GM18505 (cell line): ENCODE measurements around the gene ADAT3.
"Not testable (repeated sequence)": the region's sequence is repeated elsewhere in the genome, so short reads cannot be mapped to it uniquely, and the experiment has no call there.

Experiments used
- ATAC-seq: cut with Tn5 transposase; IDR thresholded peaks from one replicate; pipeline ENCODE4 v1.9.1; 2021; ENCODE audit not compliant: unreplicated experiment
- POLR2A ChIP-seq: IDR thresholded peaks from 4 replicates; pipeline ENCODE4 v1.6.1; 2011; ENCODE audit warnings: borderline replicate concordance; ENCODE audit not compliant: insufficient read depth, insufficient read length; ENCODE audit errors: extremely low read depth

The ADAT3 gene

DNA sequence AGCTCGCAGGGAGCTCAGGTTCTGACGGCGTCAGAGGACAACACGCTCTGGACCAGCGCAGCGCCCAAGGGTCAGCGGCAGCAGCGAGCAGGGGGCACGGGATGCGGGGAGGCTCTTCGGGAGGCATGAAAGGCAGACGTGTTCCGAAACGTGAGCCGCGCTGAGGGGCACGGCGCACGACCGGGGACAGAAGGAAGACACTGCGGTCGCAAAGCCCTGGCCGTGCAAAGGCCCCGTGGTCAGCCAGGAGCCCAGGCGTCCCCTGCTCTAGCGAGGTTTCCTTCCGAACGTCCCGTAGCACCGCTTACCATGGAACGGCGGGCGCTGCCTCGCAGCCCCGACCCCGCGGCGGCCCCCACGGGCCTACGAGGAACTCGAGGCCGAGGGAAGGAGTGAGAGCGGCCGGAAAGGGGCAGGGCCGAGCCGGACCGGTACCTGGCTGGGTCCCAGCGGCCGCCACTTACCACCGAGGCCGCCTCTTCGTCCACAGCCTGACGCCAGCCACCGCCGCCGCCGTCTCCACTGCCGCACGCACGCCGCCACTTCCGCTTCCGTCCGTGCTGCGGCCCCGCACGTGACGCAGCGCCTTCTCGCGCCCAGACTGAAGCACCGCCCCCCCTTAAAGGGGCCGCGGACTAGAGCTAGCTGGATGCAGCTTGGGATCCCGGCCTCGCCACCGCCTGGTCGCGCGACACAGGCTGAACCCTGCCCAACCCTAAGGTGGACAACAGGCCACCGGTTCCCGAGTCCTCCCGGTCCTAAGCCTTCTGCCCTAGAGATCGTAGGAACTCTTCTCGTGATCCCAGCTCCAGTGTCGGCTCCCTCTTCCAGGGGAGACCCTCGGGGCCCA, 29.3 kb upstream of the ADAT3 start:
- TF ChIP-seq POLR2A = peak; percentile 85
- peak; percentile 80 for ATAC-seq

GRCh38 chr19:1876496-1877279, 28.5 kb upstream of the ADAT3 start:
- ATAC-seq = not testable (repeated sequence)

DNA sequence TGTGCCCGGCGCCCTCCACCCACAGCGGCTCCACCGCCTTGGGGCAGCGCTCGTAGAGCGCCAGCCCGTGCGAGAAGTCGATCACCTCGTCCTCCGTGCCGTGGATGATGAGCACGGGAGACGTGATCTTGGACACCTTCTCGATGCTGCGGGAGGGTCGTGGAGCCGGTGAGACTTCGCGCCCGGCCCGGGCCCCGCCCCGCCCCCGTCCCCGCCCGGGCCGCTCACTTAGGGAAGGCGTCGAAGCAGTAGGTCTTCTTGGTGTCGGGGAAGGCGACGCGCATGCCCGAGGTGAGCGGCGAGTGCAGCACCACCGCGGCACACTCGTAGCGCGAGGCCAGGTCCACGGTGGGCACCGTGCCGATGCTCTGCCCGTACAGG, 27.9 kb upstream of the ADAT3 start:
- not testable (repeated sequence) for ATAC-seq

DNA sequence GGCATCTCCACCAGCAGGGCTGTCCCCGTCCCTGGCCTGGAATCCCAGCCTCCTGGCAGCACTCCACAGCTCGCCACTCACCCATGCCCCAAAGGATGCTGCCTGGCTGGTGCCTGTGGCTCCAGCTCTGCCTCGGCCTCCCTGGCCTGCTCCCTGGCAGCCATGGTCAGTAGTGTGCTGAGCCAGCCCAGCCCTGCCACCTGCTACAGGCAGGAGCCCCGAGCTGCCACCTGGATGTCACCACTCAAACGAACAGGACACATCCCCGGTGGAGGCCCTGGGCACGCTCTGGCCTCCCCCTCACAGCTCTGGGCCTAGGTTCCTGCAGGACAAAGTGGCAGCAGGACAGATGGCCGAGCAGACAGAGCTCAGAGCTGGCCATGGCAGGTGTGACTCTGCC, 26.6 kb upstream of the ADAT3 start:
- not testable (repeated sequence) for ATAC-seq

DNA sequence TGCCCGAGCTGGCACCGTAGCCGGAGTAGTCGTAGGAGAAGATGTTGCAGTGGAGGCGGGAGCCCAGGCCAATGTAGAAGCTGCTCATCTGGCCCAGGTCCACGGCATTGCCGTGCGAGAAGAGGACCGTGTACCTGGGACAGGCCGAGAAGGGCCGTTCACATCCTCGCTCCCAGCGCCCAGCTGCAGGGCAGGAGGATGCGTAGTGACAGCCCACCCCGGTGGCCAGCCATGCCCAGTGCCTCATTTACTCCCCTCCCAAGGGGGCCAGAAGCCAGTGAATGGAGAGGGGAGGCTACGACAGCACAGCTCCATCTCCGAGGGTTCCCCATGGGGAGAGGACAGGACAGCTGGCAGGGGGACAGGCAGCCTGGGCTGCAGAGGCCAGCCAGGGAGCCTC, 25.2 kb upstream of the ADAT3 start:
- not testable (repeated sequence) for ATAC-seq

DNA sequence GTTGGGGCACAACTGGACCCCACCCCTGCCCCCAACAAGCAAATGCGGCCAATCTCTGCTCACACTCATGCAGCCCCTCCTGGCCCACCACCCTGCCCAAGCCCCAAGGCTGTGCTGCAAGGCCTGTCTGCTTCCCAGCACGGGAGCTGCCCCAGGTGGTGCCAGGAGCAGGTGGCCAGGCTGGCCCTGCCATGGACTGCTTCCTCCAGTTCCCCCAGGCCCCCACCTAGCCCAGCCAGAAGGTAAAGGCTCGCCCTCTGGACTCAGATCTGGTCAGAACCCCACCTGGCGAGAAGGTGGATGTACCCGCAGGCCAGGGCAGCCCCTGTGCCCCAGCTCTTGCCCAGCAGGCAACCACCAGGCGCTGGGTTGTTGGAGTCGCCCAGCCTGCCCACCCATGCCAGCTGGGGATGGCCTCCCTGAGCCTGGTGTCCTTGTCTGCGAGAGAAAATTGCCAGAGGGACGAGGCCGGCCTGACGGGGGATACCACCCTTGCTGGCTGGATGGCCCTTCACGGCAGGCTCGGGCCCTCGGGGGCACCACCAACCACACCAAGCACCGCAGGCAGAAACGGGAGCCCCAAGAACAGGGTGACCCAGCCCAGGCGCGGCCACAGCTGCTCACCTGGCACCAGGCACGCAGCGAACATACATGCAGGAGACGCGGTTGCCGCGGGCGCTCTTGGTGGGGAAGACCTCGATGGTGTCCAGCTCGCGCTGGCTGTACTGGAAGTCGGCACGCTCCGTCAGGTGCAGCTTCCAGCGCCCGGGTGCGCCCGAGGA, 24.4 kb upstream of the ADAT3 start:
- no peak for ATAC-seq
- TF ChIP-seq POLR2A = no peak

DNA sequence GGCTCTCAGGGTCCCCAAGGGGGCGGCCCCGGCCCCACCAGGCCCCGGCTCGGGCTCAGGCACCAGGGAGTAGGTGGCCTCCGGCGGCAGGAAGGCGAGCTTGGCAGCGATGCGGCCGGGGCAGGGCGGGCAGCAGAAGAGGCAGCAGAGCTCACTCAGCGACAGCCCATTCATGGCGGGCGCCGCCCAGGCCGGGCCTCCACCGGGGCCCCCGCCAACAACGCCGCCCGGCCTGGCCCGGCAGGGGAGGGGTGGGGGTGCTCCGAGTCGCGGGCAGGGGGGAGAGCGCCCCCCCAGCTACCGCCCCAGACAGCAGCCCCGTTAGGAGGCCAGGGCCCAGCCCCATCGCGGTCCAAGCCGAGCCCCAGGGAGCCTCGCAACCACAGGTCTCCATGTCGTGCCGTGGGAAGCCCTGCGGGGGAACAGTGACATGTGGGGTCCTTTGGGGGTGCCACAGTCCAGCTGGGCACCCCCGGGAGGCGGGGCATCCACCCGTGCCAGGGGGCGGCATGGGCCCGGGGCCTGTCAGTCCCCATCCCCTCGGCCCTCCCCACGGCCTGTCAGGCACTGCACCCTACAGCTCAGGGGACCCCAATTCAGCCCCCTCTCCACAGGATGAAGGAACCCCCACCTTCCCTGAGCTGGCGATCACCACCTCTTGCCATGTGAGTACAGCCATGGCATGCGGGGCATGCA, 23.7 kb upstream of the ADAT3 start:
- not testable (repeated sequence) for ATAC-seq

DNA sequence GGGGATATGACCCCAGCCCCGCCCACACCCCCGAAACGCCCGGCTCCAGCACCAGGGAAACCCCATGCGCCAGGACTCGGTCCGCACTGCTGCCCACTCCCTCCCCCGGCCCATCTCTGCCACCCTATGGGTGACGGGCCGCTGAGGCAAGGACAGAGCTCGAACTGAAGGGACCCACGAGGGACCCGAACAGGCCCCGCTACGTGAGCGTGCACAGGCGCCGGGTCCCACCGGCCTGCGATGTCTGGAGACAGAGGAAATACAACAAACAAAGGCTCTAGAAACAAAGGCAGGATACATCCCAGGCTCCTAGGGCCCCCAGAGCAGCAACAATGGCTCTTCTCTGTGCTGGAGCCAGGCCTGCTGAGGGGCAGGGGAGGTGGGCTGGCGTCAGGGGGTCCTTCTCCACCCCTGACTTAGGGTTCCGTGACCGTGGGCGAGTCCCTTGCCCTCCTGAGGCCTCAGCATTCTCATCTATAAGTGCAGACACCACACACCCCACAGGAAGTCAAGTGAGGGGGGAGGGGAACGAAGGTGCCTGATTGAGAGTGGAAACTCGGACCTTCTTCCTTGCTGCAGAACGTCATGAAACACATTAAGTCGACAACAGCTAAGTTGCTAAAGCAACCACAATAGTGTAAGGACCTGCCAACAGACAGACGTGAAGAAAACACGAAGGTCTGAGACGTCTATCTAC, 23.0 kb upstream of the ADAT3 start:
- ATAC-seq = no peak
- no peak for TF ChIP-seq POLR2A

GRCh38 chr19:1882786-1883692, 22.2 kb upstream of the ADAT3 start:
- no peak for ATAC-seq
- no peak for TF ChIP-seq POLR2A

GRCh38 chr19:1883784-1884183, 21.4 kb upstream of the ADAT3 start:
- ATAC-seq = no peak
- TF ChIP-seq POLR2A = no peak

DNA sequence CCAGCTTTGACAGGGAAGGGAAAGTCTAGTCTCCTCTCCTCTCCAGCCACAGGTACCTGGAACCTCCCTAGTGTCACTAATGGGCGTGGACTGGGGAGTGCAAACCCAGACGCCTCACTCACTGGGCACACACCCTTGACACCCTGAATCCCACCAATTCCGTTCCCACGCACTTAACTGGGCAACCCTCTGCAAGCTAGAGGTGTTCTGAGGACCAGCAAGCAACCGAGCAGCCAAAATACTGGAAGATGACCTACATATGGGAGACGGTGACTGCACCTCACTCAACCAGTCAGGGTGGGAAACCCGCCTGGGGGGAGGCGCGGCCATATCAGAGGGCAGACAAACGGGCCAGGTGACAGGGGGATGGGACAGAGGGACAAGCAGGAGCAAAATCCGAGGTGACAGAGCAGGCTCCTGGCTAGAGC, 20.9 kb upstream of the ADAT3 start:
- ATAC-seq = no peak
- TF ChIP-seq POLR2A = peak; percentile 17

- ATAC-seq = peak; percentile 17
- peak; percentile 29 for TF ChIP-seq POLR2A
Observed at GRCh38 chr19:1884719-1885334, 20.4 kb upstream of the ADAT3 start.
